NCI-H524 (cell line): Measurements from ENCODE around the gene DCAKD.
"Not testable (repeated sequence)": the region's sequence is repeated elsewhere in the genome, so short reads cannot be mapped to it uniquely, and the experiment has no call there.

ENCODE experiments used
- DNase-seq, 2 experiments: peaks; one replicate each; lab custom pipeline; 2025; lab: John Stamatoyannopoulos, UW

Gene DCAKD

GRCh38 chr17:45063198-45063597 is 11.8 kb upstream of the DCAKD start:
- no peak for DNase-seq

DNA sequence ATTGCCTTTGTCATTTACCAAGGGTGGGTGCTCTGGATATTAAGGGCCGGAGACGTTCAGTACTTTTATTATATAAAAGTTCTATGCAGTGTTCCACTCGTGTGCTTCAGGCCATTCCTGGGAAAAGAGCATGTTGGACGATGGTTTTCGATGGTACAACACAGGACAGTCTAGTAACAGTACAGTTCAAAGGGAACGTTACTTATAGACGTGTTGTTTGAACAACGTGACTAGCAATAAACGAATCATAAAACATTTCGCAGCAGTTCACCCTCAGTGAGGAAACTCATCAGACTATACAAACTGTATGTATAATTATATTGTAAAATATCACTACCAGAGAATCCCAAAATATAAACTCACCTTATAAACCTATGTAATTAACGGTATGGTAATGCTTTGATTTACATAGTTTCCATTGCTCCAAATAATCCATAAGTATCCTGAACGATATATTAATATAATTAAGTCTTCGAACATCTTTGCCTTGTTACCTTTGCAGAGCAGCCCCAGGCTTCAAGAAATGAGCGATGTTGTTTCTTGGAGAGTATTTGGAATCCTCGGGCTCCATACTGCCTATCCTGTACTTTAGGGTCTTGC is 10.3 kb upstream of the DCAKD start:
- no peak for DNase-seq

- peak; percentile 100 for DNase-seq
Observed at GRCh38 chr17:45060797-45061605, 9.6 kb upstream of the DCAKD start, which contains the start of gene NMT1. TSS of gene NMT1 (plus strand) at chr17:45061317. CDS start at chr17:45061330, 13 bp downstream.

- DNase-seq: no peak
Observed at GRCh38 chr17:45060382-45060796, 9.0 kb upstream of the DCAKD start.

- peak; percentile 50 to 78 for DNase-seq
Observed at GRCh38 chr17:45052052-45052772, 780 bp upstream of the DCAKD start.

GRCh38 chr17:45051720-45052051 is 254 bp upstream of the DCAKD start:
- DNase-seq: not testable (repeated sequence)

GRCh38 chr17:45050481-45051059 is 862 bp downstream of the DCAKD start:
- peak in 1 of 2 experiments; percentile 23 for DNase-seq

GRCh38 chr17:45048795-45049563 is 2.5 kb downstream of the DCAKD start:
- no peak for DNase-seq

- no peak for DNase-seq
Observed at GRCh38 chr17:45046537-45047125, 4.8 kb downstream of the DCAKD start.

- no peak for DNase-seq
Observed at GRCh38 chr17:45043813-45044540, 7.5 kb downstream of the DCAKD start.

- DNase-seq: no peak
Observed at GRCh38 chr17:45042346-45043120, 8.9 kb downstream of the DCAKD start.

- no peak for DNase-seq
Observed at GRCh38 chr17:45040459-45040858, 11.0 kb downstream of the DCAKD start.

DNA sequence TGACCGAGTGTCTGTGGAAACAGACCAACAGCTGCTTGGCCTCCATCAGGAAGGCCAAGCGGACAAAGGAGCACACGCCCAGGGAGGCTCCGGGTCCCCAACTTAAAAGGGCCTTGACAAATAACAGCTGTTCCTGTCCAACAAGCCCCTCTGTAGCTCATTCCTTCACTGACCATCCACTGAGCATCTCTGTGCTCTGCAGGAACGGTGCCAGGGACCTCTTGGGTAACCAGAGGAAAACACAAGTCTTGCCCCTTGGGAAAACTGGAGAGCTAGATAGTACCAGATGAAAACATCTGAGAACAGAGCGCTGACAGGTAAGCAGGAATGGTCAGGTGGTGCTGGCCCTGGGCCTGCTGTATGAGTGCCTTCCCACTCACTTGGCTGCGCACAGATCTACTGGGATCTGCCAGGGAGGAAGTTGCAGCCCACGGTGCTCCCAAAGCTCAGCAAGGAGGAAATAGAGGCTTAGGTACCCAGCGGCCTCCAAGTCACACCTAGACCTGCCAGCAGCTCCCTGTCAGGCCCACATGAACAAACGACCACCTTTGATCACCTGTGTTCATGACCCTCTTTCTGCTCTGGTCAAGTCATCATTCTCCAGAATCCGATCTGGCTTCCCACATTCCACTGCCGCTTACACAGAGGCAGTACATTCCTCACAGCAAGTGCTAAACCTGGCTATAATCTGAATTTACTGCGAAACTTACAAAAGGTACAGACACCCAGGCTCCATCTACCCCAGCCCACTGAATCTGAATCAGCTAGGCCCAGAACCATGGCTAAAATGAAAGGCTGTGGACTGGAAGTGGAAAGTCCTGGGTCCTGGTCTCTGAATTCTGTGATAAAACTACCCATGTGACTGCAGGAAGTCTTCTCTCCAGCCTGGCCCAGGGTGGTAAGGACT is 12.5 kb downstream of the DCAKD start:
- DNase-seq: no peak

- DNase-seq: no peak
Observed at GRCh38 chr17:45036691-45037090, 14.7 kb downstream of the DCAKD start.

DNA sequence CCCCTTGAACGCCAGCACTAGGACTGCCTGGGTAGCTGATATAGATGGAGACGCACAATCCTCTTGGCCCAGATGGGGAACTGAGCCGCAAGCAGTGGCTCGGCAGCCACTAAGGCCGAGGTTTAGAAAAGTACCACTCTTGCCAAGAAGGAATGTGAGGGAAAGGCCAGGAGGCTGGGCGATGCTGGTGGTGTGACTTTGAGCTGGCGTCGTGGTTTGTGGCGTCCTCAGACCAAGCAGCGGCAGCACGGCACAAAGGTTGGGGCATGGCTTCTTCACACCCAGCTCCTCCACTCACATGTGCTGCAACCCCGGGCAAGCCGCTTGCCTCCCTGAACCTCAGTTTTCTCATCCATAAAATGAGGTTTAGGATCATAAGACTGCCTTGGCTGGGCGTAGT is 15.6 kb downstream of the DCAKD start:
- DNase-seq: no peak

GRCh38 chr17:45034599-45034998 is 16.8 kb downstream of the DCAKD start:
- DNase-seq: no peak

- DNase-seq: no peak
Observed at GRCh38 chr17:45032174-45032541, 19.3 kb downstream of the DCAKD start.

DNA sequence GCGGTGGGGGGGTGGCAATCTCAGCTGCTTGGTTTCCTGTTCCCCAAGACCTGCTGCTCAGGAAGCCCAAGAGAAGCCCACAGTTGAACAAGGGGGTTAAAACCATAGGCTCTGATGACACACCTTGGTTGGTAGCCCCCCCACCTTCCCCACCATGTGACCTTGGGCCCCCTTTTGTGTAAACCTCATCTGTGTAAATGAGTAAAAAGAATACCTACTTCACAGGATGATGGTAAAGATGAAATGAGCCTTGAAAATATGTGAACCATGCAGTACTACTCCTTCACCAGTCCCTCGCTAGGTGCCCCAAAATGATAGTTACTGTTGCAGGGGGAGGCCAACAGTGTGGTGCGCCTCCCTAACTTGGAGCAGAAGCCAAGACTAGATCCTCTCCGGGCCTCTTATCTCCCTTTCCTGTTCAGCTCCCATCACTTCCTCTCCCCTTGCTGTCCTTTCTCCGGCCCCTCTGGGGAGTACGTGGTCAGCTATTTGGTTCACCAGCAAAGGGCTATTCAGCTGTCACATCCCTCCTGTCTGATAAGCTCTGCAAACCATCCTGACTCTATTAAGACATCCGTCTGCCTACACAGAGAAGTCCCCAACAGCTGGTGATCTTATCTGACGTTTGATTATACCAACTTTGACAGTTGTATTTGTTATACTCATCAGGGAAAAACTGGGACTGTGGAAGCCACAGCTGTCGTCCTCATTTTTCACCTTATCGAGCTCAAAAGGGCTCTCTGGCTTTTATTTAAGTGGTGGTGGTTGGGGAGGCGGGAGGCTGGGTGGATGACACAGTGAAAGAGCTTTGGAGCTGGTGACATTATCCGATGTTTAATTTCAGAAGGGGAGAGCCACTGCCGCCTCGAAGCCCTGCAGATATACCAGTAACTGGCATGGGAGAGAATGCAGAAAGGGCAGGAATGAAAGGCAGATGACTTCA is 19.9 kb downstream of the DCAKD start:
- DNase-seq: no peak
